Activated B cell treated with CpG ODN at 0.5 μM for 24 hours (primary cell): ENCODE measurements around the gene SLC25A42. TPM values are rescaled to one million over a fixed set of nuclear protein-coding genes. Genes with fewer than 3 reads are reported as not detected.
A peak's percentile ranks its signal among the peaks of the same experiment; 100 is the strongest.

Experiments
- ATAC-seq: fragments of 200-7000 bp; cut with Tn5 transposase; one replicate; pipeline ENCODE4 v1.10.0; 2021; ENCODE audit warnings: low read depth, mild to moderate bottlenecking, moderate library complexity
- CTCF ChIA-PET: fragments of 350-600 bp; sonication (Branson Sonifier 250); formaldehyde crosslinking; loops from one replicate; lab custom pipeline; 2021; ENCODE audit warnings: antibody characterized with exemption; lab: Charles Lee
- POLR2A ChIA-PET: fragments of 350-600 bp; sonication (Branson Sonifier 250); formaldehyde crosslinking; loops from one replicate; lab custom pipeline; 2021; ENCODE audit warnings: antibody characterized with exemption; lab: Charles Lee
- DNase-seq: peaks from one replicate; pipeline ENCODE4 v3.0.0; 2022
- H3K27ac Mint-ChIP-seq: one replicate; pipeline ENCODE4 v1.8.0; 2020; ENCODE audit warnings: mixed read lengths
- H3K27me3 Mint-ChIP-seq: one replicate; pipeline ENCODE4 v1.8.0; 2021; ENCODE audit warnings: mixed read lengths
- H3K36me3 Mint-ChIP-seq: one replicate; pipeline ENCODE4 v1.8.0; 2021; ENCODE audit warnings: low read depth, mixed read lengths
- H3K4me1 Mint-ChIP-seq: one replicate; pipeline ENCODE4 v1.8.0; 2021; ENCODE audit warnings: mixed read lengths
- H3K4me3 Mint-ChIP-seq: one replicate; pipeline ENCODE4 v1.8.0; 2020; ENCODE audit warnings: mild to moderate bottlenecking, mixed read lengths
- H3K9me3 Mint-ChIP-seq: one replicate; pipeline ENCODE4 v1.8.0; 2020; ENCODE audit warnings: mixed read lengths
- intact Hi-C: fragments of 100-400 bp; cut with micrococcal nuclease; formaldehyde crosslinking; loops from one replicate; pipeline ENCODE4 v1.15.1; 2024
- total RNA-seq: library from RNA; stranded (reverse); gene quantifications from 2 replicates; pipeline ENCODE4 v1.2.3, GENCODE V29; 2022
- TF ChIP-seq, protein P1 (sequence below): fragments of 200-600 bp; IDR thresholded peaks from one replicate; pipeline ENCODE4 v1.8.0; 2022; ENCODE audit warnings: antibody characterized with exemption, mild to moderate bottlenecking

SLC25A42 gene
- total RNA-seq, 1 donor from 2014 or later = 17.5 TPM

DNA sequence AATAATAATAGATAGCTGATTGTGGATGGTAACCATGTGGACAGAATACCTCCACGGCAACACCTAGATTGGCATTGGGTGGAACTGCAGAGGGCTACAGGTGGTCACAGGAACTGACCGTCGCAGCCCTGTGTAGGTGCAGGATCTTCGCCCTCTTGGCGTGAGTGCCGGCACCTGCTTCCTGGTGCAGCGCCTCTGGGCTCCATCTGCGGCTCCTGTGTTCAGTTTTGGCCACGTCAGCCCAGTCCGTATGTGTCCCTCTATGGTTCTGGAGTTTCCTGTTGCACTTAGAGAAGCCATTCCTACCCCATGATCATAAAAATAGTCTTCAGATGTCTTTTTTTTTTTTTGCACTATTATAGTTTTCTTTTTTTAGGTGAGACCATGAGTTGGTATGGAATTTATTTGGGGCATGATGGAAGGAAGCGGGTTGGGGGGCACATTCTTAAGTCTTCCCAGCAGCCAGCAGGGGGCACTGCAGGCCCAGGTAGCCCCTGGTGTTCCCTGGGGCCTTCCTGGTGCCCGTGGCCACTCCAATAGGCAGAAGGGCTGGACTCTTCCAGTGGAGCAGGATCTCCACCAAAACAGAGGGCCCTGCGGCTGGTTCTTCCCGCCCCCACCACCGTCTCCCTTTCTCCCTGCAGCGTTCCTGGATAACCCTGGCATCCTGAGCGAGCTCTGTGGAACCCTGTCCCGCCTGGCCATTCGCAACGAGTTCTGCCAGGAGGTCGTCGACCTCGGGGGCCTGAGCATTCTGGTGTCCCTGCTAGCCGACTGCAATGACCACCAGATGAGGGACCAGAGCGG lies 10.1 kb upstream of the SLC25A42 start:
- Mint-ChIP-seq H3K27me3 (no peaks in the 10 kb centered on the region), H3K9me3 (no peaks in the 10 kb centered on the region), H3K27ac (no peak overlapping the region), H3K4me3 (no peak overlapping the region), H3K4me1 (no peaks in the 10 kb centered on the region), H3K36me3 (peaks cover 69% of the 10 kb centered on the region)
- DNase-seq (peak; percentile 48), ATAC-seq (peak; percentile 69)
- ChIA-PET CTCF (interaction anchor here (0.5 to 2.4 kb wide), 10 partner anchors 10 to 121 kb away, joined by 3 to 10 read pairs (median 6); partner anchors contain the start of genes MEF2B and SLC25A42), POLR2A (no interaction called here)
- intact Hi-C loops = loop anchor here (1.0 kb wide), 4 partner anchors 57 to 172 kb away; no protein-coding TSS in a partner anchor
- TF ChIP-seq, protein P1, sequence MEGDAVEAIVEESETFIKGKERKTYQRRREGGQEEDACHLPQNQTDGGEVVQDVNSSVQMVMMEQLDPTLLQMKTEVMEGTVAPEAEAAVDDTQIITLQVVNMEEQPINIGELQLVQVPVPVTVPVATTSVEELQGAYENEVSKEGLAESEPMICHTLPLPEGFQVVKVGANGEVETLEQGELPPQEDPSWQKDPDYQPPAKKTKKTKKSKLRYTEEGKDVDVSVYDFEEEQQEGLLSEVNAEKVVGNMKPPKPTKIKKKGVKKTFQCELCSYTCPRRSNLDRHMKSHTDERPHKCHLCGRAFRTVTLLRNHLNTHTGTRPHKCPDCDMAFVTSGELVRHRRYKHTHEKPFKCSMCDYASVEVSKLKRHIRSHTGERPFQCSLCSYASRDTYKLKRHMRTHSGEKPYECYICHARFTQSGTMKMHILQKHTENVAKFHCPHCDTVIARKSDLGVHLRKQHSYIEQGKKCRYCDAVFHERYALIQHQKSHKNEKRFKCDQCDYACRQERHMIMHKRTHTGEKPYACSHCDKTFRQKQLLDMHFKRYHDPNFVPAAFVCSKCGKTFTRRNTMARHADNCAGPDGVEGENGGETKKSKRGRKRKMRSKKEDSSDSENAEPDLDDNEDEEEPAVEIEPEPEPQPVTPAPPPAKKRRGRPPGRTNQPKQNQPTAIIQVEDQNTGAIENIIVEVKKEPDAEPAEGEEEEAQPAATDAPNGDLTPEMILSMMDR = no peak

DNA sequence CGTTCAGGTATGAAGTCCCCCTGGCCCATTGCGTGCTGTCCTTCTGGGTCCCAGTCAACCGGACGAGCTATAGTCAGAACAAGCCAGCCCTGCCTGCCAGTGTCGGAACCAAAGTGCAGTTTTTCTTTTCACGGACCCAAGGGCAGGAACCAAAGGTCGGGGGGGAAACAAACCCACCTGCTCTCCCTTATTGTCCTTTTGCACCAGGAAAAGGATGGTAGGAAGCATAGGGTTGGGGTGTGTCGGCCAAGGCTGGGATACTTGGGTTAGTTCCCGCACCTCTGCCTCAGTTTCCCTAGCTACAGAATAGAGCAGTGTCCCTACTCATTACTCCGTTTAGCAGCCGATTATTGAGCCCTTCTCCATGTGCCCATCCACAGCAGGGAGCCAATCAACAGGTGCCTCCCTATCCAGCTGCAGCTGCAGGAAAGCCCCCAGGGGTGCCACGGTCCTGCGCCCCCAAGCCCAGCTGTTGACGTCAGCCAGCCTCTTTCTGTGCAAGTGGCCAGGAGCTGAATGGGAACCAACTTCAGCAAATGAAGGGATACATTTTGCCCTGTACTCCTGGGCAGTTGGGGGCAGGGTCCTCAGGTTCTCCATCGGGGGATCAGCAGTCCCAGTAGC lies 9.4 kb upstream of the SLC25A42 start:
- Mint-ChIP-seq H3K27ac (no peak overlapping the region), H3K4me1 (no peaks in the 10 kb centered on the region), H3K27me3 (no peaks in the 10 kb centered on the region), H3K4me3 (no peak overlapping the region), H3K9me3 (no peaks in the 10 kb centered on the region), H3K36me3 (peaks cover 72% of the 10 kb centered on the region)
- intact Hi-C loops = loop anchor here (1.0 kb wide), 1 partner anchor 171 kb away; no protein-coding TSS in a partner anchor
- ChIA-PET POLR2A (no interaction called here), CTCF (interaction anchor here (0.5 to 2.4 kb wide), 9 partner anchors 9 to 137 kb away, joined by 3 to 10 read pairs (median 4); partner anchors contain the start of gene SLC25A42)
- DNase-seq (no peak), ATAC-seq (no peak)
- TF ChIP-seq, protein P1 = no peak

DNA sequence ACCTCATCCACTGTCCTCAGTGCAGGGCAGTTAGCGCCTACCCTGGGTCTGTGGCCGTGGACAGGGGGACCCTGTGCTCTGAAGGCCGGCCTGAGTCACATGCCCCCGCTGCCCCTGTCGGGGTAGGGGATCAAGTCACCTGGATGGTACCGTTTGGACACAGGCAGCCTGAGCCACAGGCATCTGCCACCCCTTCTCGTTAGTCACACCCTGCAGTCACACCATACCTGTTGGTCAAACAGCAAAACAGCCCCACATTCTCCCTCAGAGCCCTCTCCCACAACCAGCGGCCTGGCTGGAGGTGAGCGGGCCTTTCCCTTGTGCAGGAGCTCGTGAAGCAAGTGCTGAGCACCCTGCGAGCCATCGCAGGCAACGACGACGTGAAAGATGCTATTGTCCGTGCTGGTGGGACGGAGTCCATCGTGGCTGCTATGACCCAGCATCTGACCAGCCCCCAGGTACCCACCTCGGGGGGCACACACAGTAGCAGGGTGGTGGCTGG lies 8.8 kb upstream of the SLC25A42 start:
- H3K36me3 Mint-ChIP-seq = peaks cover 74% of the 10 kb centered on the region
- H3K27me3 Mint-ChIP-seq = no peaks in the 10 kb centered on the region
- H3K4me3 Mint-ChIP-seq = no peak overlapping the region
- ATAC-seq (no peak), DNase-seq (no peak)
- H3K27ac Mint-ChIP-seq = no peak overlapping the region
- H3K4me1 Mint-ChIP-seq = no peaks in the 10 kb centered on the region
- TF ChIP-seq, protein P1 = no peak
- intact Hi-C loops = loop anchor here (1.0 kb wide), 1 partner anchor 170 kb away; no protein-coding TSS in a partner anchor
- ChIA-PET POLR2A (no interaction called here), CTCF (interaction anchor here (0.6 to 1.4 kb wide), 6 partner anchors 8 to 136 kb away, joined by 3 to 7 read pairs (median 4); partner anchors contain the start of gene SLC25A42)
- no peaks in the 10 kb centered on the region for H3K9me3 Mint-ChIP-seq

DNA sequence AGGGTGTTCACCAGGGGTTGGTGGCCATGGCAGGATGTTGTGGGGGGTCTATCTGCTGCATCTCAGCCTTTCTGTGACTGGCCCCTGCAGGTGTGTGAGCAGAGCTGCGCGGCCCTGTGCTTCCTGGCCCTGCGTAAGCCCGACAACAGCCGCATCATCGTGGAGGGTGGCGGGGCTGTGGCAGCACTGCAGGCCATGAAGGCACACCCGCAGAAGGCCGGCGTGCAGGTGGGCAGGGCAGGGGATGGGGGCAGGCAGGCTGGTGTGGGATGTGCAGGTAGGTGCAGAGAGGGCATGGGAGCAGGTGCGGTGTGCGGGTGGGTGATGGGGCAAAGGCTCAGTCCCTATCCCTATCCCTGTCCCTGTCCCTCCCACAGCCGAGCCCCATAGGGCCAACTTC lies 8.1 kb upstream of the SLC25A42 start:
- Mint-ChIP-seq H3K36me3 (peaks cover 69% of the 10 kb centered on the region), H3K4me3 (no peak overlapping the region), H3K9me3 (no peaks in the 10 kb centered on the region), H3K27me3 (no peaks in the 10 kb centered on the region), H3K4me1 (no peaks in the 10 kb centered on the region), H3K27ac (no peak overlapping the region)
- DNase-seq (no peak), ATAC-seq (no peak)
- TF ChIP-seq, protein P1 = no peak
- CTCF ChIA-PET = no interaction called here
- POLR2A ChIA-PET = no interaction called here
- intact Hi-C loops = no loop called here
